GM18909 (cell line): ENCODE measurements around the gene ADGRG3.

Source experiments
- ATAC-seq: cut with Tn5 transposase; IDR thresholded peaks from one replicate; pipeline ENCODE4 v1.9.1; 2021; ENCODE audit warnings: mild to moderate bottlenecking; ENCODE audit not compliant: unreplicated experiment, poor library complexity

ADGRG3 gene

DNA sequence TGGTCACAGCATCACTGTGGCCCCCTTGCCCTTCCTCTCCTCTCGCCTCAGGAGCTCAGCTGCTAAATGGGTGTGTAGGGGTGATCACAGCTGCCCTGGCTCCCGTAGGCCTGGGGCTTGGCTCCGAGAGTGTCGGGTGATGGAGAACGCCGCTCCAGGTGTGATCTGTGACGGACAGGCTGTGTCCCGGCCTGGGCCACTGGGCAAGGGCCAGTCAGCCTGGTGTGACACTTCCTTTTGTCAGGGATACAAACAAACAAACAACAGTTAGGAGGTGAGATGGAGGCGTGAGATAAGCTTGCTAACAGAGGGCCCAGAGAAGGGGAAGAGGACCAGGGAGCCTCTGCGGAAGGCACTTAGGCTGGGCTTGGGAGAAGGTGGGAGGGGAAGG is 37.7 kb upstream of the ADGRG3 start:
- no peak for ATAC-seq

DNA sequence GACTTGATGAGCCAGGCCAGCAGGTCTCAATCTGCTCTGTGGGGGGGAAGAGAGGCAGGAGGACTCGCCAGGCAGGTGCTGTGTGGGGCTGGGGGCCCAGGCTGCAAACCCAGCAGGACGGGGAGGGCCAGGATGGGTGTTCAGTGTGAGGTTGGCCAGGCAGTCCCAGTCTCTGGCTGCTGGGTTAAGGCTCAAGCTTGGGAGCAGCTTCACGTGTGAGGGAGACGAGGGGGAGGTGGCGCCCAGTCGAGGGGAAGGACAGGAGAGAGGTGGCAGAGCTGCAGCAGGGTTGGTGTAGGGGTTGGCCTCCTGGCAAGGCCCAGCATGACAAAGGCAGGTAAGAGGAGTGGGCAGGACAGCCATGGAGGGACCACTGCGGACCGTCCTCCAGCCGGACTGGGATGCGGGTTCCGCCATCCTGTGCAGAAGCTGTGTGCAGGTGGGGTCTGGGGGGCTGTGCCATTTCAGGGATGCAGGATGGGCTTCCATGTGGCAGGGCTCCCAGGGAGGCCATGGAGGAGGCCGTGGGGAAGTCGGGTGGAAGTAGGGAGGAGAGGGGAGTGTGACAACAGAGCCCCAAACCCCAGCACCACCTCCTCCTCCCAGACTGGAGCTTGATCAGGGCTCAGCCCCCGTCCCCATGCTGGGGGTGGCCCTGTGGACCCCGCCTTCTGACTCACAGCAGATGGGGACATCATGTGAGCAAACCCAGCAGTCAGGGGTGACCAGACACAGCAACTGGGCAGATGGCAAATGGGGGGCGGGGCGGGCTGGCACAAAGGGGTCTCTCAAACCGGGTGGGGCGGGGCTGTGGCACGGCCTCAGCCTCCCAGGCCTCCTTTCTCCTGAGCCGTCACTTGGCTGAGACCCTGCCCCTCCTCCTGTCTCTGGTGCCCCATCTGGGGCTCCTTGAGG is 36.9 kb upstream of the ADGRG3 start:
- no peak for ATAC-seq

GRCh38 chr16:57632568-57632967 is 35.5 kb upstream of the ADGRG3 start:
- no peak for ATAC-seq

DNA sequence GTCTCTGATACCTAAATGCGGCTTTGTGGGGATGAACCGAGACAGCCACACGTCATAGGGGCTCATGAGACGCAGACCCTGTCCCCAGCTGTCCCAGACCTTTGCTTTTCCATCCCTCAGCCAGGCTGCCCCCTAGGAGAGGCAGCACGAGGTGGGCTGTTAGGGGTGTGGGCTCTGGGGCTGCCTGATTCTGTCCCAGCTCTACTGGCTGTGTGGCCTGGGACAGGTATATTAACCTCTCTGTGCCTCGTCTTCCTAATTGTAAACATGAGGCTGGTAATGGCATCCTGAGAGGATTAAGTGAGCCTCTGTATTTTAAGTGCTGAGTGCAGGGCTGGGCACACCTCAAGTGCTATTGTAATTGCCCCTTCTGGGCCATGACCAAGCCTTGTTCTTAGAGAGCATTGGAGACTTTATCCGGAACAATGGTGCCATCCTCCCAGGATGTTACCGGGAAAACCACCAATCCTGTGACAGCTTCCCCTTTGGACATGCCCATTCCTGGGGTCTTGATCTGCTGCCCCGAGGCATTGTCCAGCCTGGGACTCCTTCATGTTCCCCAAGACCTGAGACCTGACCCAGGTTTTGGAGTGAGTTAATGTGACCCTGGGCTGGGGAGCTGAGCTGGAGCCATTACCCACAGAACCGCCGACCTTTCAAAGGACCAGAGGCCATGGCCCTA is 34.6 kb upstream of the ADGRG3 start:
- ATAC-seq = no peak

- no peak for ATAC-seq
Observed at GRCh38 chr16:57634171-57634570, 33.9 kb upstream of the ADGRG3 start.

DNA sequence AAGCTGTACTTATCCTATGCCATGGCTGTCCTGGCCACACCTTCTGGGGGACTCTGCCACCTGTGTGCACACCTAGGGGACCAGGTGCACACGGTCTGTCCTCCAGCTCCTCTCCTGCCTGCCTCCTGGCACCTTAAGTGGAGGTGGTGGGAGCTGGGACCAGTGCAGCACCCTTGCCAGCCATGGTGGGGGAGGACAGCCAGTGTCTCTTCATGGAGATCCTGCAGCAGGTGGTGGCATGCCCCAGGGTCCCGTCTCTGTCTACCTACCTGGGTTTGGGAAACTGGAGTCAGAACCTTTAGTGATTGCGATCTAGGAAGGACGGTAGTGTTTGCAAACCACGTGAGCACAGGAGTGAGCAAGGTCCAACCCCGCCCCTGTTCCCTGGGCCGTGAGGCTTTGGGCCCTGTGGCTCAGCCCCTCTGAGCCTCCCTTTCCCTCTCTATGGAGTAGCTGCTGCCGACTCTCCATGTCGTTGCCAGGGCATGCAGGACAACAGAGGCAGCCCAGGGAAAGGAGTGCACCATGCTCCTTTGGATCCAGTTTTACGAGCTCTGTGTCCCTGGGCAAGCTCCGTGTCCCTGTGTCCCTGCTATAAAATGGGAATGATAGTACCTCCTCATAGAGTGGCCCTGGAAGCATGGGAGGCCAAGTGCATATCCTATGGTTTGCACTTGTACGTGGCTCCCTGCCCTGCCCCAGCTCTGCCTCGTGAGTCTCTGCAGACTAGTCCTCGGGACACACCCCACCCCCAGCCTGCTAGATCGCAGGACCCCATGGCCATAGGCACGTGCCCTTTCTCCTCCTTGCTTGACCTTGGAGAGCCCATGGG is 32.6 kb upstream of the ADGRG3 start:
- ATAC-seq = no peak

- no peak for ATAC-seq
Observed at GRCh38 chr16:57636184-57636583, 31.9 kb upstream of the ADGRG3 start.

DNA sequence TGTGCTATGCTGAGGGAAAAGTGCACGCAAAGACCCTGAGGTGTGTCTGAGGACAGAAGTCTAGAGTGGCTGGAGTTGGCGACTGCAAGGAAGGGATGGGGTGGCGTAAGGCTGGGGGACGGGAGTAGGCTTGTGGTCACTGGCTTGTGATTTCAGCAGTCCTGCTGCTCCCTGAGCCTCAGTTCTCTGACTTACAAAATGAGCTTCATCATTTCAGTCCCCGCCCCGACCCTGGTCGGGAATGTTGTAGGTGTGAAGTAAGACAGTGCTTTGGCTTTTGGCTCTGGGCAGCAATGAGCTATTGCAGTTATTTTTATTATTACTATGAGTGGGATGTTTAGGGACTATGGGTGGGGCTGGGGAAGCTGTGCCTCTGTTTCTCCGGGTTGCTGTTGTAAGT is 31.1 kb upstream of the ADGRG3 start:
- no peak for ATAC-seq

- no peak for ATAC-seq
Observed at GRCh38 chr16:57637424-57637823, 30.7 kb upstream of the ADGRG3 start.

DNA sequence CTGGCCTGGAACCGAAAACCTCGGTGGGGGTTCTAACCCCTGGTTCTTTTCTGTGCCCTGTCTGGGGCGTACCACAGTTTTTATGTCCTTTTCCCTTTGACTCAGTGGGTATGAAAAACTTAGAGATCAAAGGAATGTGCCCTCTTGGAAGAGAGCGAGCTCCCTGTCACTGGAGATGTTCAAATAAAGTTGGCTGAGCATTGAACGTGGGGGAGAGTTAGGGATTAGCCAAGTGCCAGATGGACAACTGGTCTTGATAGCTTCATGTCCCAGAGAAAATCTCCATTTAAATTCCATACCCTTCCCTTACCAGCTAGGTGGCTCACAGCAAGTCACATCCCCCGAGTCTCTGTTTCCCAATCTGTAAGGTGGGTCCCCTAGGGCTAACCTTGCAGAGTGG is 30.1 kb upstream of the ADGRG3 start:
- no peak for ATAC-seq

- no peak for ATAC-seq
Observed at GRCh38 chr16:57638381-57638780, 29.7 kb upstream of the ADGRG3 start.

- no peak for ATAC-seq
Observed at GRCh38 chr16:57639172-57639887, 28.8 kb upstream of the ADGRG3 start.

- no peak for ATAC-seq
Observed at GRCh38 chr16:57640185-57640584, 27.9 kb upstream of the ADGRG3 start.

- ATAC-seq = no peak
Observed at GRCh38 chr16:57640612-57641011, 27.5 kb upstream of the ADGRG3 start.

DNA sequence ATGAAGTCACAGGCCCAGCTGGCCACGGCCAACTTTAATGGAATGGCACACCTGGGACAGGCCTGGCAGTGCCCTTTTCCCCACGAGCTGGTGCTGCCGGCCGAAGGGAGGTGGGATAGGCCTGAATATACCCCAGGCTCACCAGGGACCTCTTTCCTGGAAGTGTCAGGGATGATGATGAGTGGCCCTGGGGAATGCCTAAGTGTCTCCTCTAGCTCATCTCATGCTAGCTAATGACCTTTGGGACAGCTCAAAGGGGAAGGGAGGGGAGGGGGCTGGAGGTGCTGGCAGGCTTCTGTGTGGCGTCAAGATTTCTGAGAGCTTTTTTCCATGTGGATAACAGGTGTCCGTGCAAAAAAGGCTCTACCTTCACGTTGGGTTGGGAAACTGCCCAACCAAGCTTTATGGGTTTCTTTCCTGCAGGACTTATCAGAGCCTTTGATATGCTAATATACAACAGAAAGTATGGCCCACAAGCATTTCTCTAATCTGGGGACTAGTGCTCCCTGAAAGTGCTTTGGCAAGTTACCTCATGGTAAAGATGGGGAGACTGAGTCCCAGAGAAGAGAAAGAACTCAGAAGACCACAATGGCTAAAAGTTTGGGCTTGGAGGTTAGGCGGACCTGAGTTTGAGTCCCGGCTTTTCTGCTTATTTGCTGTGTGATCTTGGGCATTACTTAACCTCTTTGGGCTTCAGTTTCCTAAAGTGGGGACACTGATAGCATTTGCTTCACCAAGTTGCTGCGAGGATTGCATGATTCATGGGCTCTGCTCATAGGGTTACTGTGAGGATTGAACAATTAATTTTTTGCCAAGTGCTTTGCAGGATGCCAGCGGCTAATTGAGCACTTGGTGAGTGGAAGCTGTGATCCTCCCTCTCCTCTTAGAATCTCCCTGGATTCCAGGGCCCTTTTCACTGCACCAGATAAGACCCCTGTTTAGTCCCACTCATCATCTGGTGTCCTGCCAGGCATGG is 25.7 kb upstream of the ADGRG3 start:
- ATAC-seq = no peak

DNA sequence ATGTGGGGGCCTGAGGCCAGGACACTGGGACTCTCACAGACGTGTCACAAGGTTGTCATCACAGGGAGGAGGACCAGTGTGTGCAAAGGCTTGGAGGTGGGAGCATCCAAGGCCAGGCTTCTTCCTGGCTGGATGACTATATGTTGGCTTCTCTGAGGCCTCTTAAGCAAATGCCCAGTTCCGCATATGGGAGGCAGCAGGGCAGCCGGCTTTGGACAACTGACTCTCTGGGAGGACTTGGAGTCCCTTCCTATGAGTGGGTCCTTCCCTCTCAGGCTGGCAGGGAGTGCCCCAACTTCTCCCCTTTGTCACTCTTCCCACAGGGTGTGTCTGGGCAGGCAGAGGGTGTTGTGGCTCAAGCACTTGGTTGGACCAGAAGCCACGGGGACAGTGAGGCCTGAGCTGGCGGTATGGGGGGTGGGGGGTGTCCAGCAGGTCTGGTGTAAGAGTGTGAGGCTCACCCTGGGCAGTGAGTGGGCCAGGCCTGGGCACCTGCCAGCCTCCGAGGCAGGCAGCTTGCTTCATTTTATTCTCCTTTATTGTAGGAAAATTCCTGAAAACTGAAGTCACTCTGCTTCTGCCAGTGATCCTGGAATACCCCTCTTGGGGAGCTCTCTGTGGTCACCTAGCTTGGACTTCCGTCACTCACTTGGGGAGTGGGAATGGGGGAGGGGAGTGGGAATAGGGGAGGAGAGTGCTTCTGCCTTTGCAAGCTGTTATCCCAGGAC is 24.8 kb upstream of the ADGRG3 start:
- ATAC-seq = no peak

GRCh38 chr16:57643910-57644309 is 24.2 kb upstream of the ADGRG3 start:
- ATAC-seq = no peak

DNA sequence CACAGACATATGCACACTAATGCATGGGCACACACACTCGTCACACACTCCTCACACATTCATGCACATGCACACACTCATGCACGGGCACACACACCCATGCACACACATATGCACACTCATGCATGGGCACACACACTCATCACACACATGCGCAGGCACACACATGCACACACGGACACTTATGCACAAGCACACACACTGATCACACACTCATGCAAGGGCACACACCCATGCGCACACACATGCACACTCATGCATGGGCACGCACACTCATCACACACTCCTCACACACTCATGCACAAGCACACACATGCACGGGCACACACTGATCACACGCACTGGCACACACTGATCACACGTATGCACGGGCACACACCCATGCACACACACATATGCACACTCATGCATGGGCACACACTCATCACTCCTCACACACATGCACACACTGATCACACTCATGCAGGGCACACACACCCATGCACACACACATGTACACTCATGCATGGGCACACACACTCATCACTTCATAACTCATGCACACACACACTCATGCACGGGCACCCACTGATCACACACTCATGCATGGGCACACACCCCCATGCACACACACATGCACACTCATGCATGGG is 23.6 kb upstream of the ADGRG3 start:
- ATAC-seq = no peak
